ENCODE data around the gene TKFC. TPM values are rescaled to one million over a fixed set of nuclear protein-coding genes. Genes with fewer than 3 reads are reported as not detected.

The TKFC gene
- total RNA-seq, 4 donors from 2014 or later: 38.6 to 55.3 (median 47.8) TPM

DNA sequence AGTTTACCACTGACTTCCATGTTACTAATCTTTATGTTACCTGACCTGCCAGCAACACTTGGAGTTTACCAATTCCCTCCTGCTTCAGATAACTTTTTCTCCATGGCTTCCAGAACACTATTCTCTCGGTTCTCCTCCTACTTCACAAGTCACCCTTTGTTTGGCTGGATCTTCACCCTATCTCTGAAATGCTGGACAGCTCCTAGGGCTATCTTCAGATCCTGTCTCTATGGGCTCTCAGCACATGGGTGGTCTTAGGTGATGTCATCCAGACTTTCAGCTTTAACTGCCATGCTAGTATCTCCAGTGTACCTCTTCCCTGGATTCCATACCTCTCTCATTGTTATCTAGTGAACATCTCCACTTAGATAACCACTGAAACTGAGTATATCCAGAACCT, 25.7 kb upstream of the TKFC start:
- no peaks in the 10 kb centered on the region for H3K27me3 ChIP-seq
- 82% methylated on average over 1 of the region's 1 CpG for WGBS

DNA sequence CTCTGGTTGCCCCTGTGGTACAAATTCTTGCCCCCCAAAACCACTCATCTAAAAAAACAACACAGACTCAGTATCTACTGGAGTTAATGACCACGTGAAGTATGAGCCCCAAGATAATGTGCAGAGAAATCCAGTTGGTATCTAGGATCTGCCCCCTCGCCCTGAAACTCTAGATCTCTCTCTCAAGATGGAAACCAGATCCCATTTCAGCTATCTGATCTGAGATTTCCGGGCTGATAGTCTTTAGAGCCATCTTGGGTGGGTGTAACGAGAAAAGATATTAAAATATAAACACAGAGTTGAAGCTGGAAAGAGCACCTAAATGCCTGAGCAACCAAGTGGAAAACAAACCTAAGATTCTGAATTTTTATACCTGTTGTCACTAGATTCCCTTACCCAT, 23.9 kb upstream of the TKFC start:
- TF ChIP-seq POLR2AphosphoS5 (IDR thresholded peaks at IDR 0.05) (no peak), EP300 (IDR thresholded peaks at IDR 0.05) (no peak), CTCF (IDR thresholded peaks at IDR 0.05) (no peak), POLR2A (IDR thresholded peaks at IDR 0.05) (no peak)
- WGBS: 88% methylated on average over 4 of the region's 4 CpGs
- Histone ChIP-seq H3K4me3 (no peak overlapping the region), H3K27me3 (no peaks in the 10 kb centered on the region), H3K4me1 (no peaks in the 10 kb centered on the region), H3K27ac (no peak overlapping the region), H3K36me3 (peaks cover 99% of the 10 kb centered on the region), H3K9me3 (no peaks in the 10 kb centered on the region)
- DNase-seq (ENCODE audit: low spot score in 2 of 2): no peak

More for the DNA sequence above, 25.7 kb upstream of the TKFC start:
- Histone ChIP-seq H3K9me3 (no peaks in the 10 kb centered on the region), H3K27ac (no peak overlapping the region), H3K36me3 (peaks cover 99% of the 10 kb centered on the region), H3K4me1 (no peaks in the 10 kb centered on the region), H3K4me3 (no peak overlapping the region)
- no peak for DNase-seq (ENCODE audit: low spot score in 2 of 2)
- TF ChIP-seq POLR2AphosphoS5 (IDR thresholded peaks at IDR 0.05) (no peak), POLR2A (IDR thresholded peaks at IDR 0.05) (no peak), EP300 (IDR thresholded peaks at IDR 0.05) (no peak), CTCF (IDR thresholded peaks at IDR 0.05) (no peak)

GRCh38 chr11:61309739-61310138, 23.3 kb upstream of the TKFC start:
- H3K9me3 ChIP-seq: no peaks in the 10 kb centered on the region
- no peaks in the 10 kb centered on the region for H3K27me3 ChIP-seq
- no peak overlapping the region for H3K27ac ChIP-seq
- DNase-seq (ENCODE audit: low spot score in 2 of 2): no peak
- TF ChIP-seq CTCF (IDR thresholded peaks at IDR 0.05) (no peak), EP300 (IDR thresholded peaks at IDR 0.05) (no peak), POLR2A (IDR thresholded peaks at IDR 0.05) (no peak)
- 98% methylated on average over 7 of the region's 7 CpGs for WGBS
- no peak overlapping the region for H3K4me3 ChIP-seq
- H3K4me1 ChIP-seq: no peaks in the 10 kb centered on the region
- H3K36me3 ChIP-seq: peaks cover 99% of the 10 kb centered on the region

DNA sequence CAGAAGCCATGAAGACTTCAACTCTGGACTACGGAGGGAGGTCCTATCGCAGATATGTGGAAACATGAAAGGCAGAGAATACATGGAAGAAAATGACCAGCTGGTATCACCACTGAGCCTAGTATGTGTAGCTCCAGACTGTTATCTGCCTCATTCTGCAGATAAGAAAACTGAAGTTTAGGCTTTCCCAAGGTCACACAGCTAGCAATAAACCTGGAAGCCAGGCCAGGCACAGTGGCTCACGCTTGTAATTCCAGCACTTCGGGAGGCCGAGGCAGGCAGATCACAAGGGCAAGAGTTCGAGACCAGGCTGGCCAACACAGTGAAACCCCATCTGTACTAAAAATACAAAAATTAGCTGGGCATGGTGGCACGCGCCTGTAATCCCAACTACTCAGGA, 22.3 kb upstream of the TKFC start:
- Histone ChIP-seq H3K9me3 (no peaks in the 10 kb centered on the region), H3K27ac (no peak overlapping the region), H3K4me1 (no peaks in the 10 kb centered on the region), H3K27me3 (no peaks in the 10 kb centered on the region), H3K36me3 (peaks cover 98% of the 10 kb centered on the region), H3K4me3 (no peak overlapping the region)
- 91% methylated on average over 8 of the region's 8 CpGs for WGBS
- TF ChIP-seq POLR2AphosphoS5 (IDR thresholded peaks at IDR 0.05): no peak
- no peak for TF ChIP-seq POLR2A (IDR thresholded peaks at IDR 0.05)
- TF ChIP-seq EP300 (IDR thresholded peaks at IDR 0.05): no peak
- no peak for TF ChIP-seq CTCF (IDR thresholded peaks at IDR 0.05)
- no peak for DNase-seq (ENCODE audit: low spot score in 2 of 2)

DNA sequence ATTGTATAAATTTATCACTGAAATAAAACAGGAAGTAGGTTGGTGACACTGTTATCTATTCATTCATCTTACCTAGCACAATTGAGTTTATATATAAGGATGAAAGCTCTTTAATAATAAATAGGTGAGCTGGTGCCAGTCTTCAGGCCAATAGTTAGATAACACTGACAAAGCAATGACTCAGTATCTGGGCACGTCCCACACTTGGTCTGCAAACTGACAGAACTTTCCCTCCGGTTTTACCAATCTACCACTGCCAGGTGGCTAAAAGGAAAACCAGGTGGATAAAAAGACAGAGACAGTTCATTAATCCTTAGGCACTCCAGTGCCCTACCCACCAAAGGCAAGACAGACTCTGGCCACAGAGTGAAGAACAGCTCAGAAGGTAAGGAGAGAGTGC, 17.8 kb upstream of the TKFC start:
- Histone ChIP-seq H3K9me3 (no peaks in the 10 kb centered on the region), H3K36me3 (peaks cover 92% of the 10 kb centered on the region), H3K27me3 (no peaks in the 10 kb centered on the region), H3K4me1 (no peaks in the 10 kb centered on the region), H3K27ac (no peak overlapping the region), H3K4me3 (no peak overlapping the region)
- no peak for TF ChIP-seq EP300 (IDR thresholded peaks at IDR 0.05)
- TF ChIP-seq CTCF (IDR thresholded peaks at IDR 0.05): no peak
- TF ChIP-seq POLR2AphosphoS5 (IDR thresholded peaks at IDR 0.05): no peak
- TF ChIP-seq POLR2A (IDR thresholded peaks at IDR 0.05): no peak
- DNase-seq (ENCODE audit: low spot score in 2 of 2): no peak
- 55% methylated on average over 2 of the region's 2 CpGs for WGBS
